ENCODE data around the gene IFNA6. TPM values are rescaled to one million over a fixed set of nuclear protein-coding genes. Genes with fewer than 3 reads are reported as not detected.

IFNA6 gene
- total RNA-seq, 1 donor from 2014 or later = not detected

- Histone ChIP-seq H3K27me3 (ENCODE audit: control insufficient read depth in 3 of 3, insufficient read depth in 3 of 3, low read length in 3 of 3) (no peaks in the 10 kb centered on the region), H3K9ac (ENCODE audit: low read depth in 1 of 3, low read length in 3 of 3) (no peak overlapping the region), H3K4me1 (ENCODE audit: control insufficient read depth in 3 of 3, insufficient read depth in 3 of 3, low read length in 3 of 3) (no peaks in the 10 kb centered on the region), H3K4me3 (ENCODE audit: low read length in 3 of 3) (no peak overlapping the region), H3K9me3 (ENCODE audit: control insufficient read depth in 3 of 3, low read length in 3 of 3) (no peaks in the 10 kb centered on the region), H3K27ac (ENCODE audit: low read depth, low read length) (no peak overlapping the region), H3K36me3 (ENCODE audit: control insufficient read depth in 3 of 3, insufficient read depth in 3 of 3, low read length in 3 of 3) (no peaks in the 10 kb centered on the region)
Observed at GRCh38 chr9:21311889-21312288, 38.8 kb downstream of the IFNA6 start.

- H3K4me3 ChIP-seq (ENCODE audit: low read length in 3 of 3) = no peak within 1 kb of the TSS
- no peak within 1 kb of the TSS for H3K9ac ChIP-seq (ENCODE audit: low read depth in 1 of 3, low read length in 3 of 3)
- H3K27me3 ChIP-seq (ENCODE audit: control insufficient read depth in 3 of 3, insufficient read depth in 3 of 3, low read length in 3 of 3) = no peaks in the 10 kb centered on the region
- no peak within 1 kb of the TSS for H3K27ac ChIP-seq (ENCODE audit: low read depth, low read length)
- H3K4me1 ChIP-seq (ENCODE audit: control insufficient read depth in 3 of 3, insufficient read depth in 3 of 3, low read length in 3 of 3) = no peaks in the 10 kb centered on the region
- H3K36me3 ChIP-seq (ENCODE audit: control insufficient read depth in 3 of 3, insufficient read depth in 3 of 3, low read length in 3 of 3) = no peaks in the 10 kb centered on the region
- no peaks in the 10 kb centered on the region for H3K9me3 ChIP-seq (ENCODE audit: control insufficient read depth in 3 of 3, low read length in 3 of 3)
Observed at GRCh38 chr9:21305213-21305612, 45.5 kb downstream of the IFNA6 start, which contains the start of gene IFNA5. IFNA5 (minus strand) TSS chr9:21305313; CDS start chr9:21305256, 57 bp downstream.

Other genes with a start within 250 kb of the IFNA6 start
- gene IFNW1, start 209.1 kb downstream of the IFNA6 start, total RNA-seq = not detected
- gene IFNA21, start 184.2 kb downstream of the IFNA6 start, total RNA-seq = not detected
- not detected for gene IFNA4, start 163.3 kb downstream of the IFNA6 start, total RNA-seq
- not detected for gene IFNA7, start 148.7 kb downstream of the IFNA6 start, total RNA-seq
- gene IFNA10, start 143.7 kb downstream of the IFNA6 start, total RNA-seq = not detected
- not detected for gene IFNA16, start 133.6 kb downstream of the IFNA6 start, total RNA-seq
- gene IFNA17, start 122.7 kb downstream of the IFNA6 start, total RNA-seq = not detected
- not detected for gene IFNA14, start 110.9 kb downstream of the IFNA6 start, total RNA-seq
- not detected for gene IFNA5, start 45.6 kb downstream of the IFNA6 start, total RNA-seq
- gene KLHL9, start 15.5 kb downstream of the IFNA6 start, total RNA-seq = 24.5 TPM
- 0.52 TPM for gene IFNA13, start 17.2 kb upstream of the IFNA6 start, total RNA-seq
- not detected for gene IFNA2, start 34.5 kb upstream of the IFNA6 start, total RNA-seq
- gene IFNA8, start 58.2 kb upstream of the IFNA6 start, total RNA-seq = not detected
- gene IFNA1, start 89.6 kb upstream of the IFNA6 start, total RNA-seq = not detected
- gene IFNE, start 131.4 kb upstream of the IFNA6 start, total RNA-seq = not detected